Measurements from ENCODE around the gene NDRG2. TPM values are rescaled to one million over a fixed set of nuclear protein-coding genes. Genes with fewer than 3 reads are reported as not detected.

NDRG2 gene
- polyA plus RNA-seq, 2 donors, result 131 to 252 TPM

GRCh38 chr14:21025371-21026273 is 761 bp upstream of the NDRG2 start:
- 6 to 10% methylated on average over 53 to 58 of the region's 58 CpGs for WGBS, 2 donors
- Histone ChIP-seq H3K9me3 (ENCODE audit: control insufficient read depth in 2 of 2, insufficient read depth in 1 of 2, low read depth in 1 of 2, low read length in 1 of 2) (no peaks in the 10 kb centered on the region), H3K27me3 (ENCODE audit: control insufficient read depth in 1 of 2, insufficient read depth in 2 of 2, low read length in 2 of 2) (no peaks in the 10 kb centered on the region), H3K4me1 (ENCODE audit: control insufficient read depth in 2 of 2, insufficient read depth in 2 of 2, low read length in 1 of 2) (peaks cover 0 to 8% of the 10 kb centered on the region in 2 donors), H3K36me3 (ENCODE audit: control insufficient read depth in 2 of 2, insufficient read depth in 2 of 2, low read length in 1 of 2) (peaks cover 3 to 6% of the 10 kb centered on the region in 2 donors), H3K4me3 (ENCODE audit: low read depth in 1 of 2, low read length in 2 of 2) (peak overlapping the region; percentile 61 to 65), H3K27ac (ENCODE audit: low read depth in 2 of 2, low read length in 1 of 2) (peak overlapping the region; percentile 81 to 89)

GRCh38 chr14:21023817-21024584 is 860 bp downstream of the NDRG2 start:
- H3K4me3 ChIP-seq (ENCODE audit: low read depth in 1 of 2, low read length in 2 of 2), result peak overlapping the region; percentile 61 to 91
- no peaks in the 10 kb centered on the region for H3K9me3 ChIP-seq (ENCODE audit: control insufficient read depth in 2 of 2, insufficient read depth in 1 of 2, low read depth in 1 of 2, low read length in 1 of 2)
- H3K27me3 ChIP-seq (ENCODE audit: control insufficient read depth in 1 of 2, insufficient read depth in 2 of 2, low read length in 2 of 2), result no peaks in the 10 kb centered on the region
- peaks cover 4 to 15% of the 10 kb centered on the region in 2 donors for H3K36me3 ChIP-seq (ENCODE audit: control insufficient read depth in 2 of 2, insufficient read depth in 2 of 2, low read length in 1 of 2)
- WGBS, 2 donors, result 19 to 25% methylated on average over 17 of the region's 17 CpGs
- peaks cover 0 to 8% of the 10 kb centered on the region in 2 donors for H3K4me1 ChIP-seq (ENCODE audit: control insufficient read depth in 2 of 2, insufficient read depth in 2 of 2, low read length in 1 of 2)
- H3K27ac ChIP-seq (ENCODE audit: low read depth in 2 of 2, low read length in 1 of 2), result peak overlapping the region; percentile 81 to 86

GRCh38 chr14:21023174-21023573 is 1.7 kb downstream of the NDRG2 start:
- Histone ChIP-seq H3K27ac (ENCODE audit: low read depth in 2 of 2, low read length in 1 of 2) (peak overlapping the region in 1 of 2 donors; percentile 86), H3K27me3 (ENCODE audit: control insufficient read depth in 1 of 2, insufficient read depth in 2 of 2, low read length in 2 of 2) (no peaks in the 10 kb centered on the region), H3K36me3 (ENCODE audit: control insufficient read depth in 2 of 2, insufficient read depth in 2 of 2, low read length in 1 of 2) (peaks cover 9 to 22% of the 10 kb centered on the region in 2 donors), H3K9me3 (ENCODE audit: control insufficient read depth in 2 of 2, insufficient read depth in 1 of 2, low read depth in 1 of 2, low read length in 1 of 2) (no peaks in the 10 kb centered on the region), H3K4me3 (ENCODE audit: low read depth in 1 of 2, low read length in 2 of 2) (peak overlapping the region; percentile 61 to 91), H3K4me1 (ENCODE audit: control insufficient read depth in 2 of 2, insufficient read depth in 2 of 2, low read length in 1 of 2) (peaks cover 0 to 8% of the 10 kb centered on the region in 2 donors)
- WGBS, 2 donors, result 61 to 69% methylated on average over 7 of the region's 7 CpGs

GRCh38 chr14:21022686-21023085 is 2.2 kb downstream of the NDRG2 start:
- H3K9me3 ChIP-seq (ENCODE audit: control insufficient read depth in 2 of 2, insufficient read depth in 1 of 2, low read depth in 1 of 2, low read length in 1 of 2), result no peaks in the 10 kb centered on the region
- peak overlapping the region; percentile 20 to 61 for H3K4me3 ChIP-seq (ENCODE audit: low read depth in 1 of 2, low read length in 2 of 2)
- peak overlapping the region in 1 of 2 donors; percentile 51 for H3K27ac ChIP-seq (ENCODE audit: low read depth in 2 of 2, low read length in 1 of 2)
- no peaks in the 10 kb centered on the region for H3K27me3 ChIP-seq (ENCODE audit: control insufficient read depth in 1 of 2, insufficient read depth in 2 of 2, low read length in 2 of 2)
- 83 to 84% methylated on average over 5 of the region's 5 CpGs for WGBS, 2 donors
- peaks cover 13 to 27% of the 10 kb centered on the region in 2 donors for H3K36me3 ChIP-seq (ENCODE audit: control insufficient read depth in 2 of 2, insufficient read depth in 2 of 2, low read length in 1 of 2)
- H3K4me1 ChIP-seq (ENCODE audit: control insufficient read depth in 2 of 2, insufficient read depth in 2 of 2, low read length in 1 of 2), result peaks cover 0 to 10% of the 10 kb centered on the region in 2 donors

- WGBS, 2 donors, result 83 to 86% methylated on average over 5 of the region's 5 CpGs
- peak overlapping the region; percentile 73 to 81 for H3K27ac ChIP-seq (ENCODE audit: low read depth in 2 of 2, low read length in 1 of 2)
- peaks cover 13 to 32% of the 10 kb centered on the region in 2 donors for H3K36me3 ChIP-seq (ENCODE audit: control insufficient read depth in 2 of 2, insufficient read depth in 2 of 2, low read length in 1 of 2)
- peaks cover 0 to 10% of the 10 kb centered on the region in 2 donors for H3K4me1 ChIP-seq (ENCODE audit: control insufficient read depth in 2 of 2, insufficient read depth in 2 of 2, low read length in 1 of 2)
- no peaks in the 10 kb centered on the region for H3K9me3 ChIP-seq (ENCODE audit: control insufficient read depth in 2 of 2, insufficient read depth in 1 of 2, low read depth in 1 of 2, low read length in 1 of 2)
- H3K4me3 ChIP-seq (ENCODE audit: low read depth in 1 of 2, low read length in 2 of 2), result peak overlapping the region; percentile 10 to 15
- H3K27me3 ChIP-seq (ENCODE audit: control insufficient read depth in 1 of 2, insufficient read depth in 2 of 2, low read length in 2 of 2), result no peaks in the 10 kb centered on the region
Observed at GRCh38 chr14:21020977-21021545, 3.8 kb downstream of the NDRG2 start.

GRCh38 chr14:21019366-21019765 is 5.5 kb downstream of the NDRG2 start:
- H3K36me3 ChIP-seq (ENCODE audit: control insufficient read depth in 2 of 2, insufficient read depth in 2 of 2, low read length in 1 of 2), result peaks cover 13 to 32% of the 10 kb centered on the region in 2 donors
- no peaks in the 10 kb centered on the region for H3K27me3 ChIP-seq (ENCODE audit: control insufficient read depth in 1 of 2, insufficient read depth in 2 of 2, low read length in 2 of 2)
- H3K27ac ChIP-seq (ENCODE audit: low read depth in 2 of 2, low read length in 1 of 2), result no peak overlapping the region
- 84 to 85% methylated on average over 1 of the region's 1 CpG for WGBS, 2 donors
- no peak overlapping the region for H3K4me3 ChIP-seq (ENCODE audit: low read depth in 1 of 2, low read length in 2 of 2)
- H3K4me1 ChIP-seq (ENCODE audit: control insufficient read depth in 2 of 2, insufficient read depth in 2 of 2, low read length in 1 of 2), result peaks cover 0 to 8% of the 10 kb centered on the region in 2 donors
- H3K9me3 ChIP-seq (ENCODE audit: control insufficient read depth in 2 of 2, insufficient read depth in 1 of 2, low read depth in 1 of 2, low read length in 1 of 2), result no peaks in the 10 kb centered on the region

- no peak overlapping the region for H3K4me3 ChIP-seq (ENCODE audit: low read depth in 1 of 2, low read length in 2 of 2)
- H3K36me3 ChIP-seq (ENCODE audit: control insufficient read depth in 2 of 2, insufficient read depth in 2 of 2, low read length in 1 of 2), result peaks cover 13 to 32% of the 10 kb centered on the region in 2 donors
- H3K27ac ChIP-seq (ENCODE audit: low read depth in 2 of 2, low read length in 1 of 2), result no peak overlapping the region
- no peaks in the 10 kb centered on the region for H3K27me3 ChIP-seq (ENCODE audit: control insufficient read depth in 1 of 2, insufficient read depth in 2 of 2, low read length in 2 of 2)
- H3K4me1 ChIP-seq (ENCODE audit: control insufficient read depth in 2 of 2, insufficient read depth in 2 of 2, low read length in 1 of 2), result peaks cover 0 to 3% of the 10 kb centered on the region in 2 donors
- H3K9me3 ChIP-seq (ENCODE audit: control insufficient read depth in 2 of 2, insufficient read depth in 1 of 2, low read depth in 1 of 2, low read length in 1 of 2), result no peaks in the 10 kb centered on the region
- WGBS, 2 donors, result 91 to 95% methylated on average over 3 of the region's 3 CpGs
Observed at GRCh38 chr14:21018781-21019180, 6.1 kb downstream of the NDRG2 start.

GRCh38 chr14:21018286-21018685 is 6.6 kb downstream of the NDRG2 start:
- no peak overlapping the region for H3K27ac ChIP-seq (ENCODE audit: low read depth in 2 of 2, low read length in 1 of 2)

More at GRCh38 chr14:21018286-21018685, 6.6 kb downstream of the NDRG2 start:
- Histone ChIP-seq H3K4me1 (ENCODE audit: control insufficient read depth in 2 of 2, insufficient read depth in 2 of 2, low read length in 1 of 2) (peaks cover 0 to 2% of the 10 kb centered on the region in 2 donors), H3K9me3 (ENCODE audit: control insufficient read depth in 2 of 2, insufficient read depth in 1 of 2, low read depth in 1 of 2, low read length in 1 of 2) (no peaks in the 10 kb centered on the region), H3K36me3 (ENCODE audit: control insufficient read depth in 2 of 2, insufficient read depth in 2 of 2, low read length in 1 of 2) (peaks cover 13 to 32% of the 10 kb centered on the region in 2 donors), H3K27me3 (ENCODE audit: control insufficient read depth in 1 of 2, insufficient read depth in 2 of 2, low read length in 2 of 2) (no peaks in the 10 kb centered on the region), H3K4me3 (ENCODE audit: low read depth in 1 of 2, low read length in 2 of 2) (peak overlapping the region in 1 of 2 donors; percentile 19)
- WGBS, 2 donors, result 76 to 83% methylated on average over 7 of the region's 7 CpGs

All from esophagus (tissue), 2 donors.